Right renal pelvis (tissue), 4 donors: Measurements from ENCODE around the gene TTLL6. TPM values are rescaled to one million over a fixed set of nuclear protein-coding genes. Genes with fewer than 3 reads are reported as not detected.

Experiments
- DNase-seq, 4 donors: peaks; one replicate each; pipeline ENCODE4 v3.0.0-alpha.2; 2013; ENCODE audit warnings: low read depth in 4 of 4, low spot score in 3 of 4, missing footprints in 1 of 4
- polyA plus RNA-seq, 4 donors: library from polyadenylated mRNA; unstranded; fragments of 120-200 nt; gene quantifications; one replicate each; pipeline ENCODE4 v1.2.1, GENCODE V29; 2013; ENCODE audit not compliant: insufficient read length in 4 of 4

The TTLL6 gene
- polyA plus RNA-seq, 4 donors = 0.35 to 0.50 (median 0.43) TPM

GRCh38 chr17:48746916-48747444, 70.0 kb downstream of the TTLL6 start:
- no peak for DNase-seq

- no peak for DNase-seq
These were observed 71.4 kb downstream of the TTLL6 start for GRCh38 chr17:48745381-48746275.

- no peak for DNase-seq
These were observed 76.5 kb downstream of the TTLL6 start for GRCh38 chr17:48740537-48740936.

- no peak for DNase-seq
These were observed 78.1 kb downstream of the TTLL6 start for GRCh38 chr17:48738803-48739526.

GRCh38 chr17:48738424-48738802, 78.6 kb downstream of the TTLL6 start:
- no peak for DNase-seq

GRCh38 chr17:48737330-48738043, 79.5 kb downstream of the TTLL6 start:
- no peak for DNase-seq

- DNase-seq = no peak
These were observed 82.0 kb downstream of the TTLL6 start for GRCh38 chr17:48735062-48735351.

GRCh38 chr17:48734333-48735061, 82.5 kb downstream of the TTLL6 start:
- no peak for DNase-seq

- no peak for DNase-seq
These were observed 83.2 kb downstream of the TTLL6 start for GRCh38 chr17:48733632-48734328.

GRCh38 chr17:48732688-48733629, 84.1 kb downstream of the TTLL6 start:
- no peak for DNase-seq

- no peak for DNase-seq
These were observed 85.7 kb downstream of the TTLL6 start for GRCh38 chr17:48731355-48731754.

GRCh38 chr17:48730240-48730550, 86.8 kb downstream of the TTLL6 start:
- DNase-seq = no peak

GRCh38 chr17:48729335-48730239, 87.4 kb downstream of the TTLL6 start:
- no peak for DNase-seq

GRCh38 chr17:48728232-48729231, 88.5 kb downstream of the TTLL6 start, which contains the start of gene HOXB13:
TSS of gene HOXB13 (minus strand) at chr17:48728750. CDS start at chr17:48728593, 157 bp downstream.
- no peak for DNase-seq

GRCh38 chr17:48727415-48728175, 89.4 kb downstream of the TTLL6 start:
- no peak for DNase-seq

- DNase-seq = no peak
These were observed 90.1 kb downstream of the TTLL6 start for GRCh38 chr17:48726916-48727286.
